H7 (cell line): Measurements from ENCODE around the gene WNT5A. TPM values are rescaled to one million over a fixed set of nuclear protein-coding genes. Genes with fewer than 3 reads are reported as not detected.

Experiments used
- DNase-seq: peaks from one replicate; pipeline ENCODE4 v3.0.0; 2012
- H3K27me3 ChIP-seq: 2 replicates; pipeline ENCODE4 v1.6.0; 2011; ENCODE audit warnings: mild to moderate bottlenecking, low read length; ENCODE audit not compliant: control insufficient read depth, insufficient read depth
- H3K36me3 ChIP-seq: replicated peaks from 2 replicates; pipeline ENCODE4 v1.5.1; 2011; ENCODE audit warnings: low read length; ENCODE audit not compliant: control insufficient read depth, insufficient read depth
- H3K4me3 ChIP-seq: 2 replicates; pipeline ENCODE4 v1.5.1; 2011; ENCODE audit warnings: low read depth, mild to moderate bottlenecking, control low read depth, low read length, moderate library complexity; ENCODE audit not compliant: insufficient read depth
- total RNA-seq: library from RNA; depleted of rRNA; stranded (reverse); fragments of >200 nt; shearing (Covaris generic); gene quantifications from 2 replicates; pipeline ENCODE4 v1.2.3, GENCODE V29; 2014

WNT5A gene
- total RNA-seq, 1 experiment from 2014 or later = 11.5 TPM

- no peak for DNase-seq
- no peaks in the 10 kb centered on the region for H3K36me3 ChIP-seq
- H3K27me3 ChIP-seq = peaks cover 39% of the 10 kb centered on the region
- H3K4me3 ChIP-seq = no peak overlapping the region
These were observed 4.2 kb upstream of the WNT5A start for GRCh38 chr3:55491296-55491816.

- no peak for DNase-seq
- peaks cover 39% of the 10 kb centered on the region for H3K27me3 ChIP-seq
- H3K4me3 ChIP-seq = no peak overlapping the region
These were observed 3.3 kb upstream of the WNT5A start for GRCh38 chr3:55490276-55490913.

GRCh38 chr3:55489798-55490132 lies 2.7 kb upstream of the WNT5A start:
- Histone ChIP-seq H3K4me3 (peak overlapping the region; percentile 72), H3K27me3 (peaks cover 42% of the 10 kb centered on the region), H3K36me3 (no peaks in the 10 kb centered on the region)
- DNase-seq = peak; percentile 76

More at GRCh38 chr3:55490276-55490913, 3.3 kb upstream of the WNT5A start:
- no peaks in the 10 kb centered on the region for H3K36me3 ChIP-seq

GRCh38 chr3:55488398-55489055 lies 1.4 kb upstream of the WNT5A start:
- Histone ChIP-seq H3K4me3 (peak overlapping the region; percentile 72), H3K36me3 (no peaks in the 10 kb centered on the region), H3K27me3 (peaks cover 55% of the 10 kb centered on the region)
- DNase-seq = peak; percentile 89

GRCh38 chr3:55487381-55488241 lies 505 bp upstream of the WNT5A start:
- Histone ChIP-seq H3K4me3 (peak overlapping the region; percentile 72), H3K36me3 (no peaks in the 10 kb centered on the region), H3K27me3 (peaks cover 64% of the 10 kb centered on the region)
- DNase-seq = peak; percentile 83

- DNase-seq = peak; percentile 86
- Histone ChIP-seq H3K36me3 (no peaks in the 10 kb centered on the region), H3K4me3 (peak overlapping the region; percentile 72), H3K27me3 (peaks cover 77% of the 10 kb centered on the region)
These were observed 827 bp downstream of the WNT5A start for GRCh38 chr3:55486101-55486856.

GRCh38 chr3:55484801-55485791 lies 2.0 kb downstream of the WNT5A start:
- peak overlapping the region; percentile 72 for H3K4me3 ChIP-seq
- peaks cover 78% of the 10 kb centered on the region for H3K27me3 ChIP-seq
- peak; percentile 94 for DNase-seq
- H3K36me3 ChIP-seq = no peaks in the 10 kb centered on the region

GRCh38 chr3:55484191-55484689 lies 2.9 kb downstream of the WNT5A start:
- peaks cover 78% of the 10 kb centered on the region for H3K27me3 ChIP-seq
- DNase-seq = peak; percentile 81
- H3K36me3 ChIP-seq = no peaks in the 10 kb centered on the region
- peak overlapping the region; percentile 14; the same call in 1 of the 2 replicates for H3K4me3 ChIP-seq

GRCh38 chr3:55483196-55484095 lies 3.7 kb downstream of the WNT5A start:
- peak; percentile 56 for DNase-seq
- H3K4me3 ChIP-seq = peak overlapping the region; percentile 55
- peaks cover 74% of the 10 kb centered on the region for H3K27me3 ChIP-seq
- no peaks in the 10 kb centered on the region for H3K36me3 ChIP-seq

- Histone ChIP-seq H3K36me3 (no peaks in the 10 kb centered on the region), H3K4me3 (peak overlapping the region; percentile 55), H3K27me3 (peaks cover 72% of the 10 kb centered on the region)
- peak; percentile 87 for DNase-seq
These were observed 4.5 kb downstream of the WNT5A start for GRCh38 chr3:55482496-55483195.

- peak; percentile 78 for DNase-seq
- H3K27me3 ChIP-seq = peaks cover 67% of the 10 kb centered on the region
These were observed 5.2 kb downstream of the WNT5A start for GRCh38 chr3:55481744-55482495.

More at GRCh38 chr3:55481744-55482495, 5.2 kb downstream of the WNT5A start:
- H3K36me3 ChIP-seq = no peaks in the 10 kb centered on the region
- peak overlapping the region; percentile 55 for H3K4me3 ChIP-seq
